ENCODE results near the gene TNFAIP8L1. TPM values are rescaled to one million over a fixed set of nuclear protein-coding genes. Genes with fewer than 3 reads are reported as not detected.

TNFAIP8L1 gene
- total RNA-seq, 4 donors from 2014 or later = 1.5 to 7.0 (median 2.1) TPM

GRCh38 chr19:4640247-4641000 is 1.1 kb downstream of the TNFAIP8L1 start:
- no peak for TF ChIP-seq CTCF (IDR thresholded peaks at IDR 0.05; ENCODE audit: low read depth)

- TF ChIP-seq CTCF (IDR thresholded peaks at IDR 0.05; ENCODE audit: low read depth) = no peak
Measured at GRCh38 chr19:4641132-4641531, 1.8 kb downstream of the TNFAIP8L1 start.

DNA sequence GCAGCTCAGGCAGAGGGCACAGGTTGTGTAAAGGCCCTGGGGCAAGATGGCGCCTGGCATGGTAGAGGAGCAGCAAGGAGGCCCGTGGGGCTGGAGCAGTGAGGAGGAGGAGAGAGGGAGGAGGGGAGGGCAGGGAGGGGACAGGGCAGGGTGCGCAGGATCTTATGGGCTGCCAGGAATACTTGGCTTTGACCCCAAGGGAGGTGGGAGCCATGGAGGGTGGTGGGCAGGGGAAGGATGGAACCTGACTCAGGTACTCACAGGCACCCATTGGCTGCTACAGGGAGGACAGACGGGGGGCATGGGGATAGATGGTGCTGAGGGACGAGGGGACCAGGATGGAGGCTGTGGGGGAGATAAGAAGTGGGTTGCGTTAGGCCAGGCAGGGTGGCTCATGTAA is 3.3 kb downstream of the TNFAIP8L1 start:
- no peak for TF ChIP-seq CTCF (IDR thresholded peaks at IDR 0.05; ENCODE audit: low read depth)

- TF ChIP-seq CTCF (IDR thresholded peaks at IDR 0.05; ENCODE audit: low read depth) = no peak
Measured at GRCh38 chr19:4645718-4646117, 6.4 kb downstream of the TNFAIP8L1 start.

DNA sequence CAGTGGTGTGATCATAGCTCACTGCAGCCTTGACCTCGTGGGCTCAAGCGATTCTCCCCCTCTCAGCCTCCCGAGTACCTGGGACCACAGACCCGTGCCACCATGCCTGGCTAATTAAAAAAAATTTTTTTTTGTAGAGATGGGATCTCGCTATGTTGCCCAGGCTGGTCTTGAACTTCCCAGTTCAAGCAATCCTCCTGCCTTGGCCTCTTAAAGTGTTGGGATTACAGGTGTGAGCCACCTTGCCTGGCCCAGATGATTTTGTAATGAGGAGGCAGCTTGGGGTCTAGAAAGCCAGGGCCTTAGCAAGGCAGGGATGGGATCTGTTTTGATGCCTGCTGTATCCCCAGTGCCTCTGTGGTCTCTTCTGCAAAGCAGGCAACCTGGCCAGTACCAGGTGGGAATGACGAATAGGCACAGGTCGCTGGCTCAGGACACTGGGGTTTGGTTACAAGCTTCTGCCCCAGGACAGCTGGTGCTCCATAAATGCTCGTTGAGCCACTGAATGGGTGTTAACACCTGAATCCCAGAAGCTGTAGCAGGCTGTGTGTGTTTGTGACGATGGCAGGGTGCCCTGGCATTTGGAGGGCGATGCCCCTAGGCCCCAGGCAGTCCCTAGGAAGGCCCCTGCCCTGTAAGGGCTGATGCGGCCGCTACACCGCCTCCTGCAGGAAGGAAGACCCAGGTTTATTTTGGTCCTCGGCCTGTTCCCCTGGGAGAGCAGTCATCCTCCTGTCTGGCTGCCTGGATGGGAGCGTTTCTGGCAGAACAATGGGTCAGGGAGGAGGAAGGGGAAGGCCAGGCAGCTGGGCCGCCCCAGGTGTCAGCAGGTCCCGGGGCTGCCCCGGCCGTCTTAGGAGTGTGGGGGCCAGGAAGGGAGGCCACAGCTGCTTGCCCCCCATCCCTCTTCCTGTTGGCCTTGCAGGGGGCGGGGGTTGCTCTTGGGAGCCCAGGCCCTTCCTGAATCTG is 8.6 kb downstream of the TNFAIP8L1 start:
- TF ChIP-seq CTCF (IDR thresholded peaks at IDR 0.05; ENCODE audit: low read depth) = no peak

DNA sequence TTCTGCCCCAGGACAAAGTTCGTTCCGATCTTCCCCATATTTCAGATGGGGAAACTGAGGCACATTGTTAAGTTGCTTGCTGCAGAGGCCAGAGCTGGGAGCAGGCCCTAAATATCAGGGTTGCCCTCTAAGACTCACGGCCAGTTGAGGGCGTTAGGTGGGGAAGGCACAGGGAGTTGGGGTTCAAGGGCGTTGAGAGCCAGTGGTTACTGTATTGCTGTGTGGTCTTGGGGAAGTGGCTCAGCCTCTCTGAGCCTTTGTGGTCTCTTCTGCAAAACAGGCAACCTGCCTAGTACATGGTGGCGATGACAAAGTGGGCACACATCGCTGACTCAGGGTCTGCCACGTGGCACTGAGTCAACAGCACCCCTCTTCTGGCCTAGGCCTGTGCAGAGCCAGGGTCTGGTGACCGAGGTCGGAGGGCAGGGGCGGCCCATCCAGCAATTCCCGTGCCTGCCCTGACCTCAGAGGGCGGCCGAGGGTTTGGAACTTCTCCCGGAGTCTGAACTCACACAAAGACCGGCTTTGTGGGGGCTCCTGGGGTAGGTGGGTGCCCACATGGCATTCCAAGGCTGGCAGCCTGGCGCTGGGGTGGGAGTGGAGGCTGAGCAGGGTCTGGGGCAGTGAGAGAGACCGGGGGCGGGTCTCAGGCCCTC is 10.2 kb downstream of the TNFAIP8L1 start:
- no peak for TF ChIP-seq CTCF (IDR thresholded peaks at IDR 0.05; ENCODE audit: low read depth)

GRCh38 chr19:4650159-4650558 is 10.8 kb downstream of the TNFAIP8L1 start:
- TF ChIP-seq CTCF (IDR thresholded peaks at IDR 0.05; ENCODE audit: low read depth) = no peak

All from subcutaneous adipose tissue (tissue), 4 donors.